Epidermal melanocyte (primary cell): ENCODE data around the gene CXCL10.
"Not testable (repeated sequence)": the region's sequence is repeated elsewhere in the genome, so short reads cannot be mapped to it uniquely, and the experiment has no call there.

ENCODE experiments used
- DNase-seq: peaks from one replicate; pipeline ENCODE4 v3.0.0; 2011; ENCODE audit warnings: low spot score; ENCODE audit not compliant: insufficient read length

Gene CXCL10

DNA sequence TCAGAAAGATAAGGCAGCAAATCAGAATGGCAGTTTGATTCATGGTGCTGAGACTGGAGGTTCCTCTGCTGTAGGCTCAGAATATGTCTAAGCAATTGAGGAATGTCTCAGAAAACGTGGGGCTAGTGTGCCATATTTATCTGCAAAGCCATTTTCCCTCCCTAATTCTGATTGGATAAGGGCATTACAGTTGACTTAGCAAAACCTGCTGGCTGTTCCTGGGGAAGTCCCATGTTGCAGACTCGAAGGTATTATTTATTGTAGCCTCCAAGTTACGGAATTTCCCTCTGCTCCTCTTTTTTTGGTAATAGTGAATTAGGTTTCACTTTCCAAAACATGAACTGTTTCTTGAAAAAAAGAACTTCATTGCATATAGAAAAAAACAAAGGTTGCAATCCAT, at the start of gene CXCL10:
Gene CXCL10, minus strand, starts transcription at position 109 of the 400 bp plus-strand sequence. Its CDS starts 66 bp downstream, at position 43.
- no peak for DNase-seq

DNA sequence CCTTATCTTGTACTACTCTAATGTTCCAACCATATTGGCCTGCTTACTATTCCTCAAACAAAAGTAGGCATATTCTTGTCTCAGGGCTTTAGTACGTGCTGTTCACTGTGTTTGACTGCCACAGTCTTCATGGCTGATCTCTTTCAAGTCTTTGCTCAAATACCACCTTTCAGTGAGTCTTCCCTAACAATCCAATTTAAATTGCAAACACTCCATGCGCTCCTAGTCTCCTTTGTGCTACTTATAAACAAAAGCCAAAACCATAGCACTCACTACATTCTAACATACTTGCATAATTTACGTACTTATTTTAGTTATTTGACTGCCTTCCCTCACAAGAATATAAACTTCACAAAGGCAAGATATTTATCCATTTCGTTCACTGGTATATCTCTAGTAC, 49.5 kb upstream of the CXCL10 start:
- no peak for DNase-seq

DNA sequence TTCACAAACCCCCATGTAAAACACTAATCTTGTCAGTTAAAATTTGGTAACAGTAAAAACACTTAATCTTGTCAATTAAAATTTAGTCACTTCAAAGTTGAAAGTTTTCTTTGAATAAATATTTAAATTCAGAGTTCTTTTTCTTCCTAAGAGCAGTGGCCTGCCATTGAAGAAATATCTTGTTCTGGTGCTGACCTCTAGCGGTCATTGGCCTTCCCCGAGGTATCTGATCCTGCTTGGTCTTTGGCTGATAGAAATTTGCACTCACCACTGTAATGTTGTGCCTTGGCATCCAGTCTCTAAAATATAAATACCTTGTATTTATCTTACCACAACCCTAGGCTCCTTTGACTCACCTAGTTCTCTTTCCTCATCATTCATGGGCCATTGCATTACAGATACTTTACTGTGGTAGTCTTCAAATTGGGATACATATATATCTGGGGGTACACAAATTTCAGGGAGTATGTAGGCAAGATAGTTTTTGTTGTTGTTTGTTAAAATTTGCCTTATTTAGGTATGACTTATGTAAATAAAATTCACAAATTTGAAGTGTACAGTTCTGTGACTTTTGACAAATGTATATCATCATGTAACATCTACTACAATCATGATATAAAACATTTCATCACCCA, 44.5 kb upstream of the CXCL10 start:
- peak; percentile 85 for DNase-seq

DNA sequence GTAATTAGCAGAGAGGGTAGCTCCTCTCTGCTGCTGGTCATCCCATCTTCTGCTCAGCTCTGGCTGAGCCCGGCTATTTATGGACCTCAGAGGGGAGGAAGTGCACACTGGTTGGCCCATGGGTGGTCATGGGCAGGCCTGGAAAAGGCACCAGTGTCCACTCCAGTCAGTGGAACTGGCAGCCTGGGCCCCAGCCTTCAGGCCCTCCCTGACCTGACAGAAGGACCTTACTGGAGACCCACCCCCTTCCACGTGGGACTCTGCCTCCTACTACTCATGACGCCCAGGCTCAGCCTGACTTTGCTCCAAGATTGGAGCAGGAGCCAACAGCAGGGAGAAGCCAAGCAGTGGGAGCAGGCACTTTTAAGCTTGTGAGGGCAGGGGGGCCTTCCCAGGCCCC, 43.2 kb upstream of the CXCL10 start:
- DNase-seq, result no peak

DNA sequence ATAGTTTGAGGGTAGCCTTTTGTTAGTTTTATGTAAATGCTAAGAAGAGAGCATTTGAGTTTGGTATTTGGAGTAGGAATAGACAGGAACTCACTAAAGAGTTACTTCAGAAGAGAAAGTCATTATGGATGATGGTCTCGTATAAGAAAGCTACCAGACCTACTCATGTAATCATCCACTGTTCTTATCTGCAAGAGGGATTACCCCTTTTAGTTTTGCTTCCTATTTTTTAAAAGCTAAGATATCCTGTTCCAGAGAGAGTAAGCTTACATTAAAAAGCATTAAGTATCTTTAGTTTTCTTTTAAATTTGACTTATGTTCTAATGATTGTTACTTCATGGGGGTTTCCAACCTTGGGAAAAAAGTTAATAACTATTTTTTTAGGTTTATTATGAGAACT, 38.7 kb upstream of the CXCL10 start:
- no peak for DNase-seq

DNA sequence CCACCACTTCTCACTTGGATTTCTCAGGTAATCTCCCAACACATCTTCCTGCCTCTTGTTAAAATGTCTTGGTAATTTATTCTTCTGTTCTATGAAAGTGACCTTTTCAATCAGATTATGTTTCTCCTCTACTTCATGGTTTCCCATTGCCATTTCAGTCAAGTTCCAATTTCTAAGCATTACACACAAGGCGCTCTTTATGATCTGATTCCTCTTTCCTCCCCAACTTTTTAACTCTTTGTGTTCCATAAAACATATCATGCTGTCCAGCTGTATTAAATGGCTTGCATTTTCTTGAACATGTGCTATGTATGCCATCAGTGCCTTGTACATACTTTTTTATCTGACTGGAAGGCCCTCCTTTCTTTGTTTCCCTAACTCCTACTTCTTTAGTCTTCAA, 38.1 kb upstream of the CXCL10 start:
- DNase-seq, result no peak

DNA sequence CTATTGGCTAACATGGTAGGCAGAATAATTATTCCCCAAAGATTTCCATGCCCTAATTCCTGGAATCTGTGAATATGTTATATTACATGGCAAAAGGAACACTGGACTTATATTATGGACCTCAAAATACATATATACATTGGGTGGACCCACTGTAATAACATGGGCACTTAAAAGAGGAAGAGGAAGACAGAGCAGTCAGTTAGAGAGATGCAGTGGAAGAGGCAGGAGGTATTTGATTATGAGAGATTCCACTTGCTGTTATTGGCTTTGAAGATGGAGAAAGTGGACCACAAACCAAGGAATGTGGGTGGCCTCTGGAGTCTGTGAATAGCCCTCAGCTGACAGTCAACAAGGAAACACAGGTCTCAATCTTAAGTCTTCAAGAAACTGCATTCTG, 37.2 kb upstream of the CXCL10 start:
- DNase-seq, result no peak

DNA sequence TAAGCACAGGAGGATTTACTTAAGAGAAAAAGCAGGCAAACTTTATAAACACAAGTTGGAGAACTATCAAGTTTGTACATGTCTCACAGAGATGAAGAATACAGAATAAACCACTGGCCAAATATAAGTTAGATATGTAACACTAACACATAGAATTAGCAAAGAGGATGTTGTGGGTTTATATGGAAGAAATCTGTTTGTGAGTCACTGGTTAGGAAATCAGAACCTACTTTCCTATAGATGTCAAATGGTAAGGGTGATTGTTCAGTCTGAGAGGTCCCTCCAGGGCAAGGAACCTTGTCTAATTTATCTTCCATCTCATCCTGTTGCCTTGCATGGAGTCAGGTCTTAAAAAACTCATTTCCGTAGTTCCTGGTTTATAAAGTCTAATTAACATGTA, 36.5 kb upstream of the CXCL10 start:
- no peak for DNase-seq

DNA sequence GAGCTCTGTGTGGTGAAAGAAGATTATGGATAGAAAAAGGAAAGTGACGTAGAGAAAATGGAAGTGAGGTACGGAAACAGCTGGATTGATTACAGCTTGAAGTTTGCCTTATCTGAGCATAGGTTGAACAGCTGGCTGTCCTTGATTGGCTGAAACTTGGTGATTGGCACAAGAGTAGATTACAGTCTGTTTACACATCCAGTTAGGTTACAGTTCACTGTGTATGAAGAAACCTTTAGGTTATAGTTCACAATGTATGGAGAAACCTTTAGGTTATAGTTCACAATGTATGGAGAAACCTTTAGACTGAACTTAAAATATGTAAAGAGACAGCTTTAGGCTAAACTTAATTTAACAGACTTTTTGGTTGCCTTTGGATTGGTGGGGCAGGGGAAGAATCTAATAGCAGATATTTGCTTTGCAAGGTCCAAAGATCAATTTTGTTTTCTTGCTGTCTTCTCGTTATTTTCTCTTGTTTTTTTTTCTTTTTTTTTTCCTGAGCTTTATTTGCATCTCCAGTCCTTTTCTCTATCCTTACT, 35.7 kb upstream of the CXCL10 start:
- no peak for DNase-seq

DNA sequence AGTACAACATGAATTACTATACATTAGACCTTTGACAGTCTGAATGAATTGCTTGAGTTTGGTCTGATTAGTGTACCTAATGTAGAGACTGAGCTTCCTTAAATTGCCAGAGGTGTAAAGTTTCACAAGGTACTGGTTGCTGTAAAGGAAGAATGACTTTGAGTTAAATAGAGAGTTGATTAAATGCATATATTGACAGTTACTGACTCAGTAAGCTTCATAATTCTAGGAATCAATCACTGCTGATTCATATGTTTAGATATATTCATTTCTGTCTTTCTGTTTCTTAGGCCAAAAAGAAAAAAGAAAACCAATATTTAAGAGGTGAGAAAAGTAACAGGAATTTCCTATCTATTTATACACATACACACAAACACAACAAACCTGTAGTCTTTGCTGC, 35.0 kb upstream of the CXCL10 start:
- no peak for DNase-seq

DNA sequence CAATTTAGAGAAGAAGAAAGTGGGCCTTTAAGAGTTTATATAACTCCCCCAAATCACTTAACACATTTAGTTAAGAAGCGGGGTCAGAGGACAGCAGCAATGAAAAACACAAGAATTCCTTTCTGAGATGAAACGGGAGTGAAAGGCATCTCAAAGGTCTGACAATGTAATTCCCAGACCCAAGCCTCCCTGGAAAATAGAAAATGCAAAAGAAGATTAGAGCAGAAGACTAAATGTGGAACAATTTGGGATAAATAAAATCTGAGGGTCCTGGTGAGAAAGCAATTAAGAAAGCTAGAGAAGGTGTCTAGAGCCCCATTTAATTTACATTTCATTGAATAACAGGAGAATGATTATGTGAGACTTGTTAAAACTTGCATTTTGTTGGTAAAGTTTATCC, 32.1 kb upstream of the CXCL10 start:
- DNase-seq, result no peak

DNA sequence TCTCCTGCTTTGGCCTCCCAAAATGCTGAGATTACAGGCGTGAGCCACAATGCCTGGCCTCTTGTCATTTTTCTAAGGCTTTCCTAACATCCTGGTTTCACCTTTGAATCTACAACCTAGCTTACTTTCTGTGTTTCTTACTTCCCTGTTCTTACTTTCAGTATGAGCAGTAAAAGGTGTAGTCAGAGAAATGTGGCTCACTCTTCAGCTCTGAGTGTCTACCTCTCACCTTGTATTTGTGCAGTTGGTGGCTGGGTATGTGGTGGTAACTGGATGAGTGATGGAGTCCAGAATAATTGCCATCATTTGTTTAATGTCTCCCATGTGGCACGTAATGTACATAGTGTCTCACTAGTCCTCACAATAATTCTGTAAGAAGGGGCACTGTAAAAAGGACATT, 31.7 kb upstream of the CXCL10 start:
- no peak for DNase-seq

DNA sequence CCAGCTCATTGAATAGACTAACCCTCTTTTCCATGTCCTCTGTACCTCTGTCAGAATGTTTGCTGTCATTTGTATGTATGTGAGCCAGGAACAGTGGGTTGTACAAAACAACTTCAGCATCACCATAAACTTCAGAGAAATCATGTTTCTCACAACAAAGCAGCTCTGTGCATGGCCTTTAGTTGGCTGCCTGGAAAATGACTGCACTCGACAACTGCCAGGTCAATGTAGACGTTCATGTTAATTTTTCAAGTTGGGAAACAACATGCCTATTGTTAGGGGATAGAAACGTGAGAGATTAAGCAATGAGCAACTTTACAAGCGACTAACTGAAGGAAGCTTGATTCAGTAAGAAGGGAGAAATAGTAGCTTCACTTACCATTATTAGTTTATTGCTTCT, 30.4 kb upstream of the CXCL10 start:
- DNase-seq, result no peak

DNA sequence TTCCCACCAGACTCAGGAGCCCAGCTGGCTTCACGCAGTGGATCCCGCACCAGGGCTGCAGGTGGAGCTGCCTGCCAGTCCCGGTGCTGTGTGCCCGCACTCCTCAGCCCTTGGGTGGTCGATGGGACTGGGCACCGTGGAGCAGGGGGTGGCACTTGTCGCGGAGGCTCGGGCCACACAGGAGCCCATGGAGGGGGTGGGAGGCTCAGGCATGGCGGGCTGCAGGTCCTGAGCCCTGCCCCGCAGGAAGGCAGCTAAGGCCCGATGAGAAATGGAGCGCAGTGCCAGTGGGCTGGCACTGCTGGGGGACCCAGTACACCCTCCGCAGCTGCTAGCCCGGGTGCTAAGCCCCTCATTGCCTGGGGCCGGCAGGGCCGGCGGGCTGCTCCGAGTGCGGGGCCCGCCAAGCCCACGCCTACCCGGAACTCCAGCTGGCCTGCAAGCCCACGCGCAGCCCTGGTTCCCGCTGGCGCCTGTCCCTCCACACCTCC, 27.3 kb upstream of the CXCL10 start:
- not testable (repeated sequence) for DNase-seq

DNA sequence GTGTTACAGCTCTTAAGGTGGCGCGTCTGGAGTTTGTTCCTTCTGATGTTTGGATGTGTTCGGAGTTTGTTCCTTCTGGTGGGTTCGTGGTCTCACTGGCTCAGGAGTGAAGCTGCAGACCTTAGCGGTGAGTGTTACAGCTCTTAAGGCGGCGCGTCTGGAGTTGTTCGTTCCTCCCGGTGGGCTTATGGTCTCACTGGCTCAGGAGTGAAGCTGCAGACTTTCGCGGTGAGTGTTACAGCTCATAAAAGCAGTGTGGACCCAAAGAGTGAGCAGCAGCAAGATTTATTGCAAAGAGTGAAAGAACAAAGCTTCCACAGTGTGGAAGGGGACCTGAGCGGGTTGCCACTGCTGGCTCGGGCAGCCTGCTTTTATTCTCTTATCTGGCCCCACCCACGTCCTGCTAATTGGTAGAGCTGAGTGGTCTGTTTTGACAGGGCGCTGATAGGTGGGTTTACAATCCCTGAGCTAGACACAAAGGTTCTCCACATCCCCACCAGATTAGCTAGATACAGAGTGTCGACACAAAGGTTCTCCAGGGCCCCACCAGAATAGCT, 26.6 kb upstream of the CXCL10 start:
- not testable (repeated sequence) for DNase-seq

DNA sequence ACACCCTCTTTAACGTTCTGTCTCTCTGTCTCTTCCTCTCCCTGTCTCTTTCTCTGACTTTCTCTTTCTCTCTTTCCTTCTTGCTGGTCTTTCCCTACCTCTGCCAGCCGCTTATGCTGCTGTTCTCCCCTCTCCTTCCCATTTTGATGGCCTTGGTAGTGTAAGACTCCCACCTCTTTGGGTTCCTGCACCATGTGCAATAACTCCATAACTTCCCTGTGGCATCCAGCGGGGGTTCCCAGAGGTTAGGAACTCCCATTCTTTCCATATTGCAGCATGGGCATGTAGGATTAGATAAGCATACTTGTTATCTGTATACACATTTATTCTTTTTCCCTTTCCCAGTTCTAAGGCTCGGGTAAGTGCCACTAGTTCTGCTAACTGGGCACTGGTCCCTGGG, 21.4 kb upstream of the CXCL10 start:
- DNase-seq, result not testable (repeated sequence)

DNA sequence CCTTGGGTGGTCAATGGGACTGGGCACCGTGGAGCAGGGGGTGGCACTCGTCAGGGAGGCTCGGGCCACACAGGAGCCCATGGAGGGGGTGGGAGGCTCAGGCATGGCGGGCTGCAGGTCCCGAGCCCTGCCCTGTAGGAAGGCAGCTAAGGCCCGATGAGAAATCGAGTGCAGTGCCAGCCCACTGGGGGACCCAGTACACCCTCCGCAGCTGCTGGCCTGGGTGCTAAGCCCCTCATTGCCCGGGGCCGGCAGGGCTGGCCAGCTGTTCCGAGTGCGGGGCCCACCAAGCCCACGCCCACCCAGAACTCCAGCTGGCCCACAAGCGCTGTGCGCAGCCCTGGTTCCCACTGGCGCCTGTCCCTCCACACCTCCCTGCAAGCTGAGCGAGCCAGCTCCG, 20.0 kb upstream of the CXCL10 start:
- not testable (repeated sequence) for DNase-seq

DNA sequence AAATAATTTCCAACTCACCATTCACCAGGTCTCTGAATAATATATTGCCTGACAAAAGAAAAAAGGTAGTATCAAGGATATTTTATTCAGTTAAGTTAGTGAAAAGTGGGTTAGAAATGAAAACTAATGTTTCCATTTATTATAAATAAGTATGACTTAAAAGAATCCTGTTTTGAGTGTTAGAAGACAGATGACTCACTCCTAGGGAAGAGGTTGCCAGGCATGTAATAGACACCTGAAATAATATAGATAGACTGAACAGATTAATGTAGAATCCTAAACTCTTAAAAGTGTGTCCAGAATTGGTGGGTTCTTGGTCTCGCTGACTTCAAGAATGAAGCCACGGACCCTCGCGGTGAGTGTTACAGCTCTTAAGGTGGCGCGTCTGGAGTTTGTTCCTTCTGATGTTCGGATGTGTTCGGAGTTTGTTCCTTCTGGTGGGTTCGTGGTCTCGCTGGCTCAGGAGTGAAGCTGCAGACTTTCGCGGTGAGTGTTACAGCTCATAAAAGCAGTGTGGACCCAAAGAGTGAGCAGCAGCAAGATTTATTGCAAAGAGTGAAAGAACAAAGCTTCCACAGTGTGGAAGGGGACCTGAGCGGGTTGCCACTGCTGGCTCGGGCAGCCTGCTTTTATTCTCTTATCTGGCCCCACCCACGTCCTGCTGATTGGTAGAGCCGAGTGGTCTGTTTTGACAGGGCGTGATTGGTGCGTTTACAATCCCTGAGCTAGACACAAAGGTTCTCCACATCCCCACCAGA, 19.1 kb upstream of the CXCL10 start:
- DNase-seq, result not testable (repeated sequence)

DNA sequence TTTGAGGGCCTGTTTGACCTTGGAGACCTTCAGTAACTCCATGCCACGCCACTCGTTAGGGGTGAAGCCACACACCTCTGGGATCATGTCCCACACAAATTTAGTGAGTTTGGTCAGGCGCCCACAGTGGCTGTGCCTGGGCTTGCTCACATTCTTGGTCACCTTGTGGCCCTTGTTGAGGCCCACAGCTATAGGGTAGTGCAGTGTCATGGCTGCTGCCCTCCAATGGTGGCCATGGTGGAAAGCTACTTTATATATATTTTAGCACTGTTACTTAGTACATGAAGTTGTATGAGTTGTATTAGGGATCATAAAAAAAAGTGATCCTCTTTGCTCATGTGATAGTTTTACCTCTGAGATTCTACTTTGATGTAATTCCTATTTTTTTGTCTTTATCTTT, 13.6 kb upstream of the CXCL10 start:
- no peak for DNase-seq

DNA sequence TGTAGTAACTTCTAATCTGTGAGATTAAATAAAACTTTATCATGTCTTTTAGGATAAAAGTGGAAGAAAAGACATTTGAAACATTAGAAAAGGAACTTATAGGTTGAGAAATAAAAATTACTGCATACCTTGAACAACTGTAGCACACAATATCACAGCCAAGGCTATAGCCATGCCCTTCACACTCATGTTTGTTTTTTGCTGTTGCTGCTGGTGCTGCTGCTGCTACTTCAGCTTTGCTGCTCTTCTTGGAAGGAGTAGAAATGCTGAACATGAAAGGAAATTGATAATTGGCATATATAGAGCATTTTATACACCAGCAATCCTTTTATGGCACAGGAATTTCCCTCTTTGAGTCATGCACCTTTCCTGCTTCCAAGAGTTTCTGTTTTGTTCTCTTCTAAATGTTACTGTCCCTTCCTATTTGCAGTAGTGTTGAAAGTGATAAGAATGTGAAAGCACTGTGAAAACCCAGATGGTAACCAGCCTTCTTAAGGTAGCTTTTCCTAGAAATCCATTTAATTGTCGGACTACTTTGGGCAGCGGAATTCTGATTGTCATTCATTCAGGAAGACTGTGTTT, 12.6 kb upstream of the CXCL10 start, which contains the start of gene CXCL11:
Gene CXCL11, minus strand, starts transcription at position 272 of the 582 bp plus-strand sequence. Its CDS starts 83 bp downstream, at position 189.
- no peak for DNase-seq

DNA sequence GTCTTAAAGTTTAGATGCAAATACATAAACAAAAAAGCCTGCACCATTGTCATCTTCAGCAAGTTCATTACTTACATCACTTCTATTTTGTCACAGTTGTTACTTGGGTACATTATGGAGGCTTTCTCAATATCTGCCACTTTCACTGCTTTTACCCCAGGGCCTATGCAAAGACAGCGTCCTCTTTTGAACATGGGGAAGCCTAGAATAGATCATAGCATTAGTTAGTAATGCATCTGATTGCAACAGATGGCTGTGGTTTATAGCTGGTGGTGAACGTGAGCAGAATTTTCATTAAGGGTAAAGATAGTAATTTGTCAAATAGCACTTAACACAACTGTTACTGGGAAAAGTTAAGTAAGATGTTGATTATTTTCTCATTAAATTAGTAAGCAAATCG, 11.8 kb upstream of the CXCL10 start:
- no peak for DNase-seq

DNA sequence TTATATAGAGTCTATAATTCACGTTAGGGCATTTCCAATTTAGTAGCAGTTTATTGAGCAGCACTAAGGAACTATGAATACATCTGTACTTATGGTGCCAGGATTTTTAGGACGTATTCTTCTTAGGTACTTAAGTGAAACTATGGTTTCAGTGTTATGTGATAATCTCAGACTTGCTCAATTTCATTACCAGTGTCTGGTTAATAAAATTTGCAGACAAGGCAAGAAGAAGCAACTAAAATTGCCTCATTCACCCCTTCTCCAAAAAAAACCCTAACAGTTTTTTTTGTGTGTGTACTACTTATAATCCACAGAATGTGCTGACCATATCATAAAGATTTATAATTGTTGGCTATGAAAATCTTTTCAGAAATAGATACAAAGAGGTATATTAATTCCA, 6.0 kb upstream of the CXCL10 start:
- no peak for DNase-seq
